HG02885 (cell line): ENCODE measurements around the gene ITGAX.
"Not testable (repeated sequence)": the region's sequence is repeated elsewhere in the genome, so short reads cannot be mapped to it uniquely, and the experiment has no call there.

Experiments
- ATAC-seq: cut with Tn5 transposase; IDR thresholded peaks from one replicate; pipeline ENCODE4 v1.9.1; 2021; ENCODE audit warnings: mild to moderate bottlenecking; ENCODE audit not compliant: unreplicated experiment, poor library complexity

The ITGAX gene

GRCh38 chr16:31354394-31355291, at the start of gene ITGAX:
ITGAX (plus strand) TSS chr16:31355176; CDS start chr16:31355255, 79 bp downstream.
- peak; percentile 83 for ATAC-seq

GRCh38 chr16:31305219-31305618, 49.8 kb upstream of the ITGAX start:
- ATAC-seq: no peak

GRCh38 chr16:31308381-31308780, 46.6 kb upstream of the ITGAX start:
- not testable (repeated sequence) for ATAC-seq

- no peak for ATAC-seq
Observed at GRCh38 chr16:31322500-31322899, 32.5 kb upstream of the ITGAX start.

DNA sequence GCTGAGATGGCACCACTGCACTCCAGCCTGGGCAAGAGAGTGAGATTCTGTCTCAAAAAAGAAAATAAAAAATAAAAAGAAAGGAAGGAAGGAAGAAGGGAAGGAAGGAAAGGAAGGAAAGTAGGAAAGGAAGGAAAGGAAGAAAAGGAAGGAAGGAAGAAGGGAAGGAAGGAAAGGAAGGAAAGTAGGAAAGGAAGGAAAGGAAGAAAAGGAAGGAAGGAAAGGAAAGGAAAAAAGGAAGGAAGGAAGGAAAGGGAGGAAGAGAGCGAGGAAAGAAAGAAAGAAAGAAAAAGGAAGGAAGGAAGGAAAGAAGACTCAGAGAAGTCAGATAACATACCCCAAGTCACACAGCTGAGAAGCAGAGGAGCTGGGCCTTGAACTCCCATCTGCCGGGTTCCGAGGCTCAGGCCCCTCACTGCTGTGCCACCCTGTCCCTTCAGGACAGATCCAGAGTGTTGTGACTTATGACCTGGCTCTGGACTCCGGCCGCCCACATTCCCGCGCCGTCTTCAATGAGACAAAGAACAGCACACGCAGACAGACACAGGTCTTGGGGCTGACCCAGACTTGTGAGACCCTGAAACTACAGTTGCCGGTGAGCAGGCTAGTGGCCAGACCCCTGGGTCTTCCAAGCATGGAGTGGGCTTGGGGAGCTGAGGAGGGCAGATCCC, 30.9 kb upstream of the ITGAX start:
- ATAC-seq: no peak

DNA sequence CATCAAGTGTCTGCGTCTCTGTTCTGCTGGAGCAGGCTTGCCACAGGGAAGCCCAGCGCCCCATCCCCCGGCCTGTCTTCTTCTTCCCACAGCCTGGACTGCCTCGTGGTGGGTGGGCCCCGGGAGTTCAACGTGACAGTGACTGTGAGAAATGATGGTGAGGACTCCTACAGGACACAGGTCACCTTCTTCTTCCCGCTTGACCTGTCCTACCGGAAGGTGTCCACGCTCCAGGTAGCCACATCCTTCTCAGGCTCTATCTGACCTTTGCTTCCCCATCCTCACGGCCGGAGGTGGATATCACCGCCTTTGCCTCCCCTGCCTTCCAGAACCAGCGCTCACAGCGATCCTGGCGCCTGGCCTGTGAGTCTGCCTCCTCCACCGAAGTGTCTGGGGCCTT, 29.8 kb upstream of the ITGAX start:
- no peak for ATAC-seq

DNA sequence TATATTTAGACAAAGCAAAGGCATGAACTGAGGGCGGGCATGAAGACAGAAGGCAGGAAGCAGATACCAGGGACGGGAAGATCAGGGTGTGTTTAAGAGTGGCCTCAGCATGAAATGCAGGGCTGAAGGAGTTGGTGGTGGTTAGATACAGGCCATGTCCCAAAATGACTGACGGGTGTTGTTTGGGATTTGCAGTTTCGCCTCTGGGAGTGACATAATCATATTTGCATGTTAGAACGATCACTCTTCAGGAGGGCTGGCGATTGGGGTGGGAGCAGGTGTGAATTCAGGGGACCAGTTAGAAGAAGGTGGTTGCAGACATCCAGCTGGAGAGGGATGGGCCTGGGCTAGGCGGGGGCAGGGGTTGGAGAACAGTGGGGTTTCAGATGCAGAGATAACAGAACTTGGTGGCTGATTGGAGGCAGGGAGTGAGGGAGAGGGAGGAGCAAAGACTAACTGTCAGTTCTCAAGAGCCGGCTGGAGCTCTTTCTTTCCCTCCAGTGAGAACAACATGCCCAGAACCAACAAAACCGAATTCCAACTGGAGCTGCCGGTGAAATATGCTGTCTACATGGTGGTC, 27.2 kb upstream of the ITGAX start:
- no peak for ATAC-seq

GRCh38 chr16:31328322-31329052, 26.5 kb upstream of the ITGAX start:
- ATAC-seq: no peak

DNA sequence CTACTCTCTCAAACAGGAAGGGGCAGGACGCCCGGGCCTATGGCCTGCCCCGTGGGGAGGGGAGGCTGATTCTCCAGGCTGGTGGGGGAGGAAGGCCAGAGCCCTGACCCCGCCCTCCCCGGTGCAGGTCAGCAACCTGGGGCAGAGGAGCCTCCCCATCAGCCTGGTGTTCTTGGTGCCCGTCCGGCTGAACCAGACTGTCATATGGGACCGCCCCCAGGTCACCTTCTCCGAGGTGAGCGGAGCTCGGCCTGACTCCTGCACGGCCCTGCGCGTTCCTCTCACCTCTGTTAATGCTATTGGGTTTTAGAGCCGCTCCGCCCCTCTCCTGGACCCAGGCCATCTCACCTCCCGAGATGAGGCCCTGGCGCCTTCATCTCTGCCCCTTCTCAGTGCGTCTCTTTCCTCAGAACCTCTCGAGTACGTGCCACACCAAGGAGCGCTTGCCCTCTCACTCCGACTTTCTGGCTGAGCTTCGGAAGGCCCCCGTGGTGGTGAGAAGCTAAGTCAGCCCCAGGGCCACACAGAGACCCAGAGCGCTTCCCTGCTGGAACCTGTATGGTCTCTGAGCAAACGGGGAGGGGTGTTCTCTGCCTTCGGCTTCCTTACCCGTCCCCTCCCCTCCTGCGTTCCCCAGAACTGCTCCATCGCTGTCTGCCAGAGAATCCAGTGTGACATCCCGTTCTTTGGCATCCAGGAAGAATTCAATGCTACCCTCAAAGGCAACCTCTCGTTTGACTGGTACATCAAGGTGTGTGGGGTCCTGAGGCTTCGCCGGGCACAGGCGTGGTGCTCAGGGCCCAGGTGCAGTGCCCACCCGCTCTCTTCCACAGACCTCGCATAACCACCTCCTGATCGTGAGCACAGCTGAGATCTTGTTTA, 25.1 kb upstream of the ITGAX start:
- ATAC-seq: no peak

DNA sequence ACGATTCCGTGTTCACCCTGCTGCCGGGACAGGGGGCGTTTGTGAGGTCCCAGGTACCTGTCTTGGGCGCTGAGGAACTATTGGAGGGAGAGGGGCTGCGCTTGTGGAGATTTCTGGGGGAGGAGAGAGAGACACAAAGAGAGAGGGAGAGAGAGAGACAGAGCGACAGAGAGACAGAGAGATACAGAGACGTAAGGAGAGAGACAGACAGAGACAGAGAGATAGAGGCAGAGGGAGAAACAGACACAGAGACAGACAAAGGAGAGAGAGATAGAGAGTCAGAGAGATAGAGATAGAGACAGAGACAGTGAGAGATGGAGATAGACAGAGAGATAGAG, 24.5 kb upstream of the ITGAX start:
- ATAC-seq: no peak

DNA sequence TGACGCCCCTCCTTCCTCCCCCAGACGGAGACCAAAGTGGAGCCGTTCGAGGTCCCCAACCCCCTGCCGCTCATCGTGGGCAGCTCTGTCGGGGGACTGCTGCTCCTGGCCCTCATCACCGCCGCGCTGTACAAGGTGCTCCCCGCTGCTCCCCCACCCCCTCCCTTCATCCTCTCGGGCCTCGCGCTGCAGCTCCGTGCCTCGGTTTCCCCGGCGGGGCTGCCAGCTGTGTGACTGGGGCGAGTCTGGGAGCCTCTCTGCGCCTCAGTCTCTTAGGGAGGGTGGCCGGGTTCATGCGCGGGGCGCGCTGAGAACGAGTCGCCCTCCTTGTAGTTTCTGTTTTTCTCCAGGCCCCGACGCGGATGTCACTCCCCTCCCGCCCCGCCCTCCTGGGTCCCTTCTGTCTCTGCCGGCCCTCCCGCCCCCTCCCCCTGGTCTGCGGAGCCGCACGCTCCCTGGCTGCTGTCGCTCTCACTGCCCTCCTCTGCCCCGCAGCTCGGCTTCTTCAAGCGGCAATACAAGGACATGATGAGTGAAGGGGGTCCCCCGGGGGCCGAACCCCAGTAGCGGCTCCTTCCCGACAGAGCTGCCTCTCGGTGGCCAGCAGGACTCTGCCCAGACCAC, 23.7 kb upstream of the ITGAX start:
- no peak for ATAC-seq

GRCh38 chr16:31331807-31332301, 23.1 kb upstream of the ITGAX start:
- ATAC-seq: no peak

DNA sequence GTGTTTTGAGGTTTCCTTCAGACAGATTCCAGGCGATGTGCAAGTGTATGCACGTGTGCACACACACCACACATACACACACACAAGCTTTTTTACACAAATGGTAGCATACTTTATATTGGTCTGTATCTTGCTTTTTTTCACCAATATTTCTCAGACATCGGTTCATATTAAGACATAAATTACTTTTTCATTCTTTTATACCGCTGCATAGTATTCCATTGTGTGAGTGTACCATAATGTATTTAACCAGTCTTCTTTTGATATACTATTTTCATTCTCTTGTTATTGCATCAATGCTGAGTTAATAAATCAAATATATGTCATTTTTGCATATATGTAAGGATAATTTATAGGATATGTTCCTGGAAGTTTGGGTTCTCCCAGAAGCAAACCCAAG, 22.4 kb upstream of the ITGAX start:
- no peak for ATAC-seq

- ATAC-seq: peak; percentile 64
Observed at GRCh38 chr16:31333686-31334649, 21.0 kb upstream of the ITGAX start.

- no peak for ATAC-seq
Observed at GRCh38 chr16:31334934-31335333, 20.0 kb upstream of the ITGAX start.

DNA sequence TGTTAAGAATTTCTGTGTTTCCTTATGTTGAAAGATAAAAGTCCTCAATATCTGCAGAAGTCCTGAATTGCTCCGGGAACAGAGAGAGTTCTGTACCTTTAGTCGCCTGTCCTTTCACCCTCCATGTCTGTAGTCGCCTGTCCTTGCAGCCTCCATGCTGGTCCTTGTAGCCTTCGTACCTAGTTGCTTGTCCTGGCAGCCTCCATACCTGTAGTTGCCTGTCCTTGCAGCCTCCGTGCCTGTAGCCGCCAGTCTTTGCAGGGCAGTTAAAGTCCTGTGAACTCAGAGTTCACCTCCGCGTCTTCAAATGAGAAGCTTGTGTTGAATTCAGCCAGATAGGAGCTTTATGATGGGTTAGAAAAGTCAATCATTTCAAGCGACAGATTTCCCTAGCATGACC, 19.5 kb upstream of the ITGAX start:
- ATAC-seq: no peak

DNA sequence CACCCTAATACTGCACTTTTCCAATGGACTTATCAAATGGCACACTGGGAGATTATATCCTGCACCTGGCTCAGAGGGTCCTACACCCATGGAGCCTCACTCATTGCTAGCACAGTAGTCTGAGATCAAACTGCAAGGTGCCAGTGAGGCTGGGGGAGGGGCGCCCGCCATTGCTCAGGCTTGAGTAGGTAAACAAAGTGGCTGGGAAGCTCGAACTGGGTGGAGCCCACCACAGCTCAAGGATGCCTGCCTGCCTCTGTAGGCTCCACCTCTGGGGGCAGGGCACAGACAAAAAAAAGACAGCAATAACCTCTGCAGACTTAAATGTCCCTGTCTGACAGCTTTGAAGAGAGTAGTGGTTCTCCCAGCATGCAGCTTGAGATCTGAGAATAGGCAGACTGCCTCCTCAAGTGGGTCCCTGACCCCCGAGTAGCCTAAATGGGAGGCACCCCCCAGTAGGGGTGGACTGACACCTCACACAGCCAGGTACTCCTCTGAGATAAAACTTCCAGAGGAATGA, 16.8 kb upstream of the ITGAX start:
- ATAC-seq: not testable (repeated sequence)

DNA sequence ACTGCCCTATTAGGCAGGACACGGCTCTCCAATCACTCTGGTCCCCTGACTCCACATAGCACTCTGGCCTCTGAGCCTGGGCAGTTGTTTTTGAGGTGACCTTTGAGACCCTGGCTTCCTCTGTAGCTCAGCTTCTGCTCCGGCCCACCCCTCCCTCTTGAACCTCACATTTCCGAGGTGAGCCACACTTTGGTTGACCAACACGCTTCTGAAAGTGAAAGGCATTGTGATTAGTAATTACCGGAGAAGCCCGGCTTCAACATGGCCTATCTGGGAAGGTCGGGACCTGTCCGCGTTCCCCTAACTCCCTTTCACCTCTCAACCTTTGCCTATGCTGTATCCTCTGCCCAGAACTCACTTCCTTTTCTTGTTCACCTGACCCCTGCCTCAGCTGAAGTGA, 10.3 kb upstream of the ITGAX start:
- peak; percentile 88 for ATAC-seq
